Neural progenitor cell (in vitro differentiated cells): ENCODE data around the gene ACTL7A. TPM values are rescaled to one million over a fixed set of nuclear protein-coding genes. Genes with fewer than 3 reads are reported as not detected.
"Not testable (repeated sequence)": the region's sequence is repeated elsewhere in the genome, so short reads cannot be mapped to it uniquely, and the experiment has no call there.

Experiments
- DNase-seq: peaks from one replicate; pipeline ENCODE4 v3.0.0-alpha.2; 2016; ENCODE audit warnings: low spot score
- H2AFZ ChIP-seq: fragments of 200-600 bp; sonication (generic); replicated peaks from 2 replicates; pipeline ENCODE4 v1.6.1; 2016; ENCODE audit warnings: antibody characterized with exemption
- H3F3A ChIP-seq: fragments of 200-600 bp; sonication (generic); 2 replicates; pipeline ENCODE4 v1.6.1; 2016; ENCODE audit warnings: antibody characterized with exemption, low read depth
- H3K27ac ChIP-seq: fragments of 200-600 bp; sonication (generic); 2 replicates; pipeline ENCODE4 v1.5.1; 2016; ENCODE audit warnings: mild to moderate bottlenecking
- H3K27me3 ChIP-seq: fragments of 200-600 bp; sonication (generic); 2 replicates; pipeline ENCODE4 v1.6.1; 2016; ENCODE audit warnings: mild to moderate bottlenecking, moderate library complexity
- H3K36me3 ChIP-seq: fragments of 200-600 bp; sonication (generic); 2 replicates; pipeline ENCODE4 v1.5.1; 2016
- H3K4me1 ChIP-seq: fragments of 200-600 bp; sonication (generic); 2 replicates; pipeline ENCODE4 v1.6.1; 2016; ENCODE audit warnings: mixed run types
- H3K4me2 ChIP-seq: fragments of 200-600 bp; sonication (generic); 2 replicates; pipeline ENCODE4 v1.6.1; 2016
- H3K4me3 ChIP-seq: fragments of 200-600 bp; sonication (generic); 2 replicates; pipeline ENCODE4 v1.5.1; 2016
- H3K79me2 ChIP-seq: fragments of 200-600 bp; sonication (generic); 2 replicates; pipeline ENCODE4 v1.6.1; 2016; ENCODE audit warnings: low read depth
- H3K9ac ChIP-seq: fragments of 200-600 bp; sonication (generic); 2 replicates; pipeline ENCODE4 v1.6.1; 2016
- H3K9me3 ChIP-seq: fragments of 200-600 bp; sonication (generic); 2 replicates; pipeline ENCODE4 v1.5.1; 2016; ENCODE audit warnings: low read depth
- H4K20me1 ChIP-seq: fragments of 200-600 bp; sonication (generic); 2 replicates; pipeline ENCODE4 v1.6.1; 2016; ENCODE audit warnings: low read depth
- H3K27ac Mint-ChIP-seq: 3 replicates; pipeline ENCODE4 v1.8.0; 2021; ENCODE audit warnings: mixed read lengths
- H3K27me3 Mint-ChIP-seq: 2 replicates; pipeline ENCODE4 v1.8.0; 2022; ENCODE audit warnings: low read depth, mild to moderate bottlenecking, inconsistent platforms, moderate library complexity, mixed read lengths; ENCODE audit not compliant: insufficient read depth
- H3K36me3 Mint-ChIP-seq: 3 replicates; pipeline ENCODE4 v1.8.0; 2021; ENCODE audit warnings: mixed read lengths
- H3K4me1 Mint-ChIP-seq: 3 replicates; pipeline ENCODE4 v1.8.0; 2021; ENCODE audit warnings: mixed read lengths
- H3K4me3 Mint-ChIP-seq: 3 replicates; pipeline ENCODE4 v1.8.0; 2021; ENCODE audit warnings: mild to moderate bottlenecking, moderate library complexity, mixed read lengths
- H3K9me3 Mint-ChIP-seq: 3 replicates; pipeline ENCODE4 v1.8.0; 2020; ENCODE audit warnings: mixed read lengths
- EZH2 ChIP-seq: fragments of 200-600 bp; sonication (generic); IDR thresholded peaks from 2 replicates; pipeline ENCODE4 v1.6.1; 2017; ENCODE audit warnings: antibody characterized with exemption, mild to moderate bottlenecking, moderate library complexity
- EZH2phosphoT487 ChIP-seq: fragments of 200-600 bp; sonication (generic); IDR thresholded peaks from 2 replicates; pipeline ENCODE4 v1.6.1; 2017; ENCODE audit warnings: antibody characterized with exemption
- total RNA-seq: library from RNA; depleted of rRNA; stranded (reverse); fragments of >200 nt; gene quantifications from 2 replicates; pipeline ENCODE4 v1.2.3, GENCODE V29; 2015; ENCODE audit warnings: low replicate concordance
- TF ChIP-seq, protein P1 (sequence below): fragments of 200-600 bp; sonication (generic); IDR thresholded peaks from 2 replicates; pipeline ENCODE4 v1.5.1; 2017; ENCODE audit warnings: antibody characterized with exemption, mild to moderate bottlenecking

ACTL7A gene
- total RNA-seq, 1 donor from 2014 or later = not detected

- H3K9me3 ChIP-seq = no peaks in the 10 kb centered on the region
- H3K27ac Mint-ChIP-seq = no peak overlapping the region
- no peaks in the 10 kb centered on the region for H3K4me1 ChIP-seq
- H3K36me3 Mint-ChIP-seq = no peaks in the 10 kb centered on the region
- no peak overlapping the region for H3K4me3 Mint-ChIP-seq
- no peak overlapping the region for H3K4me3 ChIP-seq
- no peaks in the 10 kb centered on the region for H3F3A ChIP-seq
- no peak for DNase-seq
- no peak overlapping the region for H3K4me2 ChIP-seq
- no peaks in the 10 kb centered on the region for H3K79me2 ChIP-seq
- no peaks in the 10 kb centered on the region for H3K36me3 ChIP-seq
- no peaks in the 10 kb centered on the region for H4K20me1 ChIP-seq
- H3K27ac ChIP-seq = no peak overlapping the region
- H3K9me3 Mint-ChIP-seq = no peaks in the 10 kb centered on the region
- peaks cover 6% of the 10 kb centered on the region for H3K4me1 Mint-ChIP-seq
- H3K9ac ChIP-seq = no peak overlapping the region
- TF ChIP-seq, protein P1, sequence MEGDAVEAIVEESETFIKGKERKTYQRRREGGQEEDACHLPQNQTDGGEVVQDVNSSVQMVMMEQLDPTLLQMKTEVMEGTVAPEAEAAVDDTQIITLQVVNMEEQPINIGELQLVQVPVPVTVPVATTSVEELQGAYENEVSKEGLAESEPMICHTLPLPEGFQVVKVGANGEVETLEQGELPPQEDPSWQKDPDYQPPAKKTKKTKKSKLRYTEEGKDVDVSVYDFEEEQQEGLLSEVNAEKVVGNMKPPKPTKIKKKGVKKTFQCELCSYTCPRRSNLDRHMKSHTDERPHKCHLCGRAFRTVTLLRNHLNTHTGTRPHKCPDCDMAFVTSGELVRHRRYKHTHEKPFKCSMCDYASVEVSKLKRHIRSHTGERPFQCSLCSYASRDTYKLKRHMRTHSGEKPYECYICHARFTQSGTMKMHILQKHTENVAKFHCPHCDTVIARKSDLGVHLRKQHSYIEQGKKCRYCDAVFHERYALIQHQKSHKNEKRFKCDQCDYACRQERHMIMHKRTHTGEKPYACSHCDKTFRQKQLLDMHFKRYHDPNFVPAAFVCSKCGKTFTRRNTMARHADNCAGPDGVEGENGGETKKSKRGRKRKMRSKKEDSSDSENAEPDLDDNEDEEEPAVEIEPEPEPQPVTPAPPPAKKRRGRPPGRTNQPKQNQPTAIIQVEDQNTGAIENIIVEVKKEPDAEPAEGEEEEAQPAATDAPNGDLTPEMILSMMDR = no peak
- TF ChIP-seq EZH2 = no peak
- TF ChIP-seq EZH2phosphoT487 = no peak
- peaks cover 2% of the 10 kb centered on the region for H3K27me3 Mint-ChIP-seq
- no peak overlapping the region for H2AFZ ChIP-seq
- H3K27me3 ChIP-seq = no peaks in the 10 kb centered on the region
Measured at GRCh38 chr9:108845507-108845906, 16.6 kb upstream of the ACTL7A start.

DNA sequence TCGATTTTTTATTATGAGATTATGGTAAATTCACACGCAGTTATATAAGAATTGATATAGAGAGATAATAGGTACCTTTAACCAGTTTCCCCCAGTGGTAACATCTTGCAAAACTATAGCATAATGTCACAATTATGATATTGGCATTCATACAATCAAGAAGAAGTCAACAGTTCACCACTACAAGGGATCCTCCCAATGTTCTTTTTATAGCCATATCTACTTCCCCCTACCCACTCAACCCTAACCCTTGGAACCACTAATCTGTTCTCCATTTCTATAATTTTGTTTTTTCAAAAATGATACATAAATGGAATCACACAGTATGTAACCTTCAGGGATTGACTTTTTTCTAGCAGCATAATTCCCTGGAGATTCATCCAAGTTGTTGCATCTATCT lies 16.1 kb upstream of the ACTL7A start:
- H3K27me3 Mint-ChIP-seq = peaks cover 2% of the 10 kb centered on the region

DNA sequence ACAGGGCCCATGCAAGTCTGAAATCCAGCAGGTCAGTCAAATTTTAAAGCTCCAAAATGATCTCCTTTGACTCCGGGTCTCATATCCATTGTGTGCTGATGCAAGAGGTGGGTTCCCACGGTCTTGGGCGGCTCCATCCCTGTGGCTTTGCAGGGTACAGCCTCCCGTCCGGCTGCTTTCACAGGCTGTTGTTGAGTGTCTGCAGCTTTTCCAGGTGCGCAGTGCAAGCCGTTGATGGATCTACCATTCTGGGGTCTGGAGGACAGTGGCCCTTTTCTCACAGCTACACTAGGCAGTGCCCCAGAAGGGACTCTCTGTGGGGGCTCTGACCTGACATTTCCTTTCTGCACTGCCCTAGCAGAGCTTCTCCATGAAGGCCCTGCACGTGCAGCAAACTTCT lies 13.8 kb upstream of the ACTL7A start:
- H3K27me3 Mint-ChIP-seq, H3K36me3 Mint-ChIP-seq, DNase-seq, H3K9me3 ChIP-seq, H3K27ac Mint-ChIP-seq, H3K9me3 Mint-ChIP-seq, H3K27me3 ChIP-seq, H3K36me3 ChIP-seq, H2AFZ ChIP-seq, H3K4me1 ChIP-seq, H3K4me2 ChIP-seq, H3F3A ChIP-seq, H3K79me2 ChIP-seq, H3K27ac ChIP-seq, H3K4me3 ChIP-seq, H3K9ac ChIP-seq, H3K4me3 Mint-ChIP-seq, H4K20me1 ChIP-seq: not testable (repeated sequence)
- peaks cover 11% of the 10 kb centered on the region for H3K4me1 Mint-ChIP-seq

More for the DNA sequence above, 16.1 kb upstream of the ACTL7A start:
- Mint-ChIP-seq H3K4me1 (peaks cover 6% of the 10 kb centered on the region), H3K9me3 (no peaks in the 10 kb centered on the region), H3K4me3 (no peak overlapping the region), H3K27ac (no peak overlapping the region), H3K36me3 (no peaks in the 10 kb centered on the region)
- Histone ChIP-seq H3K9ac (no peak overlapping the region), H4K20me1 (no peaks in the 10 kb centered on the region), H3K4me1 (no peaks in the 10 kb centered on the region), H3K27ac (no peak overlapping the region), H3K79me2 (no peaks in the 10 kb centered on the region), H2AFZ (no peak overlapping the region), H3F3A (no peaks in the 10 kb centered on the region), H3K9me3 (no peaks in the 10 kb centered on the region), H3K36me3 (no peaks in the 10 kb centered on the region), H3K4me2 (no peak overlapping the region), H3K27me3 (no peaks in the 10 kb centered on the region), H3K4me3 (no peak overlapping the region)
- TF ChIP-seq EZH2 = no peak
- TF ChIP-seq, protein P1 = no peak
- no peak for TF ChIP-seq EZH2phosphoT487
- DNase-seq = no peak

- no peaks in the 10 kb centered on the region for H3K36me3 ChIP-seq
- TF ChIP-seq, protein P1 = peak; percentile 25
- TF ChIP-seq EZH2 = no peak
- no peak for TF ChIP-seq EZH2phosphoT487
- no peaks in the 10 kb centered on the region for H3K4me1 ChIP-seq
- Mint-ChIP-seq H3K27ac (no peak overlapping the region), H3K36me3 (no peaks in the 10 kb centered on the region), H3K9me3 (peaks cover 2% of the 10 kb centered on the region), H3K4me3 (no peak overlapping the region), H3K4me1 (peaks cover 8% of the 10 kb centered on the region), H3K27me3 (peaks cover 2% of the 10 kb centered on the region)
- DNase-seq = no peak
- no peaks in the 10 kb centered on the region for H3K79me2 ChIP-seq
- no peaks in the 10 kb centered on the region for H3F3A ChIP-seq
- H4K20me1 ChIP-seq = no peaks in the 10 kb centered on the region
- no peaks in the 10 kb centered on the region for H3K9me3 ChIP-seq
- no peak overlapping the region for H3K9ac ChIP-seq
- H3K4me2 ChIP-seq = no peak overlapping the region
- no peak overlapping the region for H3K27ac ChIP-seq
- no peaks in the 10 kb centered on the region for H3K27me3 ChIP-seq
- no peak overlapping the region for H3K4me3 ChIP-seq
- H2AFZ ChIP-seq = no peak overlapping the region
Measured at GRCh38 chr9:108850293-108850897, 11.7 kb upstream of the ACTL7A start.
